ENCODE measurements around the gene NUP43.
A peak's percentile ranks its signal among the peaks of the same experiment; 100 is the strongest.
"Not testable (repeated sequence)": the region's sequence is repeated elsewhere in the genome, so short reads cannot be mapped to it uniquely, and the experiment has no call there.

NUP43 gene

GRCh38 chr6:149749082-149749593 lies 2.8 kb upstream of the NUP43 start:
- not testable (repeated sequence) for DNase-seq (ENCODE audit: low spot score)

DNA sequence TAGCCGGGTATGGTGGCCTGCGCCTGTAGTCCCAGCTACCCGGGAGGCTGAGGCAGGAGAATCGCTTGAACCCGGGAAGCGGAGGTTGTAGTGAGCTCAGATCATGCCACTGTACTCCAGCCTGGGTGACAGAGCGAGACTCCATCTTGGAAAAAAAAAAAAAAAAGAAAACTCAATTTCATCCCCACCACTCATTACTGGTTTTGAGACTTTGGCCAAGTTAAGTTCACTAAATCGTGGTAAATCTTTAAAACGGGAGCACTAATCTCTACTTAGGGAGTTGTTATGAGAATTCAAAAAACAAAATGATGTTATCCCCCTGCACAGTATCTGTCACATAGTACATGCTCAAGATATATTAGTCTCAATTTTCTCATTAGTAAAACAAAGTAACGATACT lies 1.1 kb downstream of the NUP43 start:
- DNase-seq (ENCODE audit: low spot score): not testable (repeated sequence)

GRCh38 chr6:149734915-149735314 lies 11.4 kb downstream of the NUP43 start:
- DNase-seq (ENCODE audit: low spot score): no peak

- DNase-seq (ENCODE audit: low spot score): no peak
These were observed 13.1 kb downstream of the NUP43 start for GRCh38 chr6:149733089-149733720.

DNA sequence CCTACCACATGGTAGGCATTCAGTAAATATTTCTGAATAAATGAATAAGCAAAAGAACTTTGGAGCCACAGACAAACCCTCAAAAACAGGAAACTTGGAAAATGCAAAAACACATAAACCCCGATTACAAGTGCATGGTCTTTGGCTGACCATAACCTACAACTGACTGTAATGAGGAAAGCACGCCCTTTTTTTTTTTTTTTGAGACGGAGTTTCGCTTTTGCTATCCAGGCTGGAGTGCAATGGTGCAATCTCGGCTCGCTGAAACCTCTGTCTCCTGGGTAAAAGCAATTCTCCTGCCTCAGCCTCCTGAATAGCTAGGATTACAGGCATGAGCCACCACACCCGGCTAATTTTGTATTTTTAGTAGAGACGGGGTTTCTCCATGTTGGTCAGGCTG lies 16.5 kb downstream of the NUP43 start:
- no peak for DNase-seq (ENCODE audit: low spot score)

GRCh38 chr6:149728499-149729234 lies 17.7 kb downstream of the NUP43 start:
- DNase-seq (ENCODE audit: low spot score): no peak

GRCh38 chr6:149727793-149728498 lies 18.4 kb downstream of the NUP43 start:
- no peak for DNase-seq (ENCODE audit: low spot score)

DNA sequence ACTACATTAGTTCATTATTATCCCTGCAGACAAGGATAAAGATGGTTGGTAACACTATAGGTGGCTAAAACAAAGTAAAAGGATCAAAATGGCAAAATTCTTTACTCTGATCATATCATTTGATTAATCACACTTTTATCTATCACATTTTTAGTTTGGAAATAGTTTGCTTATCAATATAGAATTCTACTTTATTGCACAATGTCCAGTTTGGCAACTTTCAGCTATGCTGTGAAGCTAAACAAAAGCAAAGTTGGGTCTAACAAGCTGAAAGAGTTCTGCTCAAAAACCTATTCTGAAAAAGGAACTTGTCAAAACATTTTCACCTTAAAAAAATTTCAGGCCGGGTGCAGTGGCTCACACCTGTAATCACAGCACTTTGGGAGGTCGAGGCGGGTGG lies 20.5 kb downstream of the NUP43 start:
- DNase-seq (ENCODE audit: low spot score): no peak

DNA sequence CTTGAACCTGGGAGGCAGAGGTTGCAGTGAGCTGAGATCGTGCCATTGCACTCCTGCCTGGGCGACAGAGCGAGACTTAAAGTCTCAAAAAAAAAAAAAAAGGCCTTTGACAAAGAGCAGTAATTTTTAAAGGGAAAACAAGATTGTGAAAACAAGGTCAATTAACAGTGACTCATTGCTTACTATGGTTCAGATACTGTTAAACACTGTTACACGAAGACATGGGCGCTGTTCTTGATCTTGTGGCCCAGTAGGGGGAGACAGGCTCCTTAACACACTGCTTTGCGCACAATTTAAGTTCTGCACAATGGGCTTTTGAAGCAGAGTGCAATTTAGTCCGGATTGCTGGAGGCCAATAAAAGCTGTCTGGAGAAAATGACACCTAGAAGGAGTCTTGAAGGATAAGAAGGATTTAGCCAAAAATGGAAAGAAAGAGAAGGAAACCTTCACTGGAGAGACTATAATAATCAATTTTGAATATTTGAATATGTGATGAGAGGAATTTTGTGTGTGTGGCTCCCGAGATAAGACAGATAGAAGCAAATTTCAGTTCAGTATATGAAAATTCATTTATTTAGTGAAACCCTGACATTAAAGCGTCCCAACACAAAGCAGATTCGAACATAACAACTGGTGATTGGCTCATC lies 22.4 kb downstream of the NUP43 start:
- DNase-seq (ENCODE audit: low spot score): peak; percentile 56

- no peak for DNase-seq (ENCODE audit: low spot score)
These were observed 23.1 kb downstream of the NUP43 start for GRCh38 chr6:149723262-149723661.

GRCh38 chr6:149719531-149719930 lies 26.8 kb downstream of the NUP43 start:
- DNase-seq (ENCODE audit: low spot score): no peak

DNA sequence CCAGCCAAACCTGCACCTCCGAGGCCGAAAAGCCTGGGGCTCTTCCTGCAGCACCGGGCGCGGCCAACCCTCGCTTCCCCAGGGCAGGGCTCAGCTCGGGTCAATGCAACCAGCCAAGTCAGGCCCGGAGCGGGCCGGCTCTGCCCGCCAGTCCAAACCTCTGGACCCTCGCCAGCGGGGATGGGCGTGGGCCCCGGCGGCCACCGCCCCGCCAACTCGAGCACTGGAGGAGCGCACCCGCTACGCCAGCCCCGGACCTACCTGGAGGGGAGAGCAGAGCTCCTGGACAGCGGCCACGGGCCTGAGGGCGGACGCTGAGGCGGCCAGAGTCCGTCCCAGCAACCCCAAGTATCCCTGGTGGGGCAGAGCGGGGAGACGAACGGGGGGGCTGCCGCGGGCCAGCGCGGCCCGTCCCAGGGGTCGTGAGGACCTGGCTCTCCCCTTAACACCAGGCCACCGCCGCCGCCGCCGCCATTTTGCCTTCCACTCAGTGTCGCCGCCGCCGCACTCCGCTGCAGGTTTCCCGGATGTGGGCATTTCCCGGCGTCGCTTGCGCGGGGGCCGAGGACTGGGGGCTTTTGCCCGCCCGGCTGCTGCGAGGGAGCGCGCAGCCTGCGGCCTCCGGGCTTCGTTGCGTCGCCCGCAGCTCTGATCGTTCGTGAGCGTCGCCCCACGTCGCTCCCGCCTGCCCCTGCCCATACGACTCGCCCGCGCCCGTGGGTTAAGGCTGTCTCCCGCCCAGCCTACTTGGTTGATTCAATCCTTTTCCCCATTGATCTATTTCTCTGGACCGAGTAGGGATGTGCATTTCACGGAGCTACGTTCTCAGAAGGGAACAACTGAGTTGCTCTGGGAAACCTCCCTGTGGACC lies 28.5 kb downstream of the NUP43 start, which contains the start of gene LATS1:
TSS of gene LATS1 (minus strand) at position 514 of the 871 bp plus-strand sequence. CDS start 15,975 bp downstream, outside the sequence.
- DNase-seq (ENCODE audit: low spot score): peak; percentile 91

DNA sequence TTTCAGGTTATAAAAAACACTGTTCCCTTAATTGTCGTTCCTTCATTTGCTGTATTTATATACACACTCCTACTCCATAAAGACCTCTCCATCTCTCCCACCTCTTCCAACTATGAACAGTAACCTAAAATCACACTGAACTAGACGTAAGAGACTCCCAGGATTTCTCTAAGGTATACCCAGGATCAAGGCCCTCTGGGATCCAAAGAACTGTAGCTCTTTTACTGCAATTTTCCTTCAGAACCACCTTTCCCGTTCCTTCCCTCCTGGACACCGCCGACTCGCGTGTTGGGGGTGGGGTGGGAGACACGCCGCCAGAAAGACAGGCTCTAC lies 29.1 kb downstream of the NUP43 start:
- DNase-seq (ENCODE audit: low spot score): no peak

- DNase-seq (ENCODE audit: low spot score): peak; percentile 28
These were observed 30.0 kb downstream of the NUP43 start for GRCh38 chr6:149716181-149716963.

- DNase-seq (ENCODE audit: low spot score): no peak
These were observed 31.9 kb downstream of the NUP43 start for GRCh38 chr6:149714442-149714841.

DNA sequence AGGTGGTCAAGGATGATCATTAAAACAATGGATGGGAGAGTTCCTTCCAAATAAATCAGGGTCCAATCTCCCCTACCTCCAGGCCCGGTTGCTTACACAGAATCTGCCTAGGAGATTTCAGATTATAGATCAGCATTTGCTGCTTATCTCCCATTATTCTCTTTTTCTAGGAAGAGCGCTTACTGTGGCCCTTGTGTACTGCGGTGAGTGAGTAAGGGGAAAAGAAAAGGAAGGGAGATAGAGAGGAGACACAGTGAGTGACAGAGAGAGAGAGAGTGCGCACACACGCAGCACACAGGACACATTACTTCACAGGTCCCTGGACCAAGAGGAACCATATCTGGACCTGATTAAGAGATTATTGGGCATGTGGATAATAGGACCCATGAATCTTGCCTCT lies 34.6 kb downstream of the NUP43 start:
- no peak for DNase-seq (ENCODE audit: low spot score)

GRCh38 chr6:149701714-149702113 lies 44.6 kb downstream of the NUP43 start:
- no peak for DNase-seq (ENCODE audit: low spot score)

DNA sequence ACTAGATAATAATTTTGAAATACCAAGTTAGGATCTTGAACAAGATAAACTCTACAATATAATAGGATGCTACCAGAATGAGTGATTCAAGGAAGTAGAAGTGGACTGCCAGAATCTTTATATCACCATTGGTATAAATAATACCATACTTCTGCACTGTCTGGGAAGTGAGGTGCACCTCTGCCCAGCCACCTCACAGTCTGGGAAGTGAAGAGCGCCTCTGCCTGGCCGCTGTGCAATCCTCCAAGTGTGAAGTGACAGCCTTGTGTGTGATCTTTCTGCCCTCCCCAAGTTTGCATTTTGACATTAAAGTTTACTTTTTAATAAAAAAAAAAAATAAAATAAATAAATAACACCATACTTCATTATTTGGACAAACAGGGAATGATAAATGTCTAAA lies 47.2 kb downstream of the NUP43 start:
- DNase-seq (ENCODE audit: low spot score): no peak

GRCh38 chr6:149698175-149698574 lies 48.2 kb downstream of the NUP43 start:
- DNase-seq (ENCODE audit: low spot score): no peak

- no peak for DNase-seq (ENCODE audit: low spot score)
These were observed 49.4 kb downstream of the NUP43 start for GRCh38 chr6:149696901-149697300.

DNA sequence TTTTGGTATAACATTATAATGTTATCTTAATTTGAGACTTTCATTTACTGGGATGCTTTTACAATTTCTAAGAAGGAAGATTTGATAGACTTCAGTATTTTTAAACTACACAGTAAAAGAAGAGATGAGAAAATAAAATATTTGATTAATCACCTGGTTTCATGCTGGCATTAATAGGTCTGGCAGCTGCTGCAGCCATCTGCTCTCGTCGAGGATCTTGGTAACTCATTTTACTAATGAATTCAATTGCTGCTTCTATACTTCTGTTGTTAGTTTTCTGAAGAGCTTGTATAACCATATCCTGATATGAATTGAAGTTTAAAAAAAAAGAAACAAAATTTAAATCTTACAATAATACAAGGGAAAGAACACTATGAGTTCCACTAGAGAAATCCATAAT lies 51.4 kb downstream of the NUP43 start:
- DNase-seq (ENCODE audit: low spot score): no peak

All from HuH-7 (cell line).